ENCODE measurements around the gene MYBBP1A.

The MYBBP1A gene

DNA sequence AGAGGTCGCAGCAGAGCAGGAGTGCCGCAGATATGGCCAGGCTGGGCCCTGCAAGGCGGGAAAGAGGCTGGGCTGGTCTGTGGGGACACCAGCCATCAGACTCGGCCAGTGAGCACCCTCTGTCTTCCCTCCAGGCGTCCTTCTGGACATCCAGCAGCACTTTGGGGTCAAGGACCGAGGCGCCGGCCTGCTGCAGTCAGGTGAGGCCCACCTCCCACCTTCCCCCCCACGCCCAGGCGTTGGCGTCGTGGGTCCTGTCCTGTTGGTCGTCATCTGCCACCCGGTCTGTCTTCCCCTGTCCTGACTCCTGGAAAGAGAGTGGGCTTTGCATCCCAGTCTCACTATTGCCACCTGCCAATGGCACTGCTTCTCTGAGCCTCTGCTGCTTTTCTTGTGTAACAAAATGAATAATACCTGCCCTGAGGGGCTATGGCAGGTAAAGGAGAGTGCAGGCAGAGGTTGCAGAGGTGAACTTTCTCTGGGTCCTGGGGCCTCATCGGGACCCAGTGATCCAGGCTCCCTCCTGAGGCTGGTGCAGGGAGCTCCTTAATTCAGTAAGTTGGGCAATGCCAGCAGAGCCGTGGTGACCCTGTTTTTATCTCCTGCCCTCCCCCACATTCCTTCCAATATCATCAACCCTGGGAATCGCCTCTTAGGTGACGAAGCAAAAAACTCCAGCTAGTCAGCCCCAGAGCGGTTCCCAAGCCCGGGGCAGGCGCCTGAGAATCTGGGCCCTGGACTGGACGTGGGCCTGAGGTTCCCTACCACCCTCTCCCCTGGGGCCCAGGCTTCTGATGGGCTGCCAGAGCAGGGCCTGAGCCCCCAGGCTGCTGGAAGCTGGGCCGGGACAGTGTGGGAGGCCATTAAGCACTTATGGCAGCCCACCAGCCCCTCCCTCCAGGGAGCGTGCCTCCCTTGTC is 41.8 kb downstream of the MYBBP1A start:
- no peak for DNase-seq

DNA sequence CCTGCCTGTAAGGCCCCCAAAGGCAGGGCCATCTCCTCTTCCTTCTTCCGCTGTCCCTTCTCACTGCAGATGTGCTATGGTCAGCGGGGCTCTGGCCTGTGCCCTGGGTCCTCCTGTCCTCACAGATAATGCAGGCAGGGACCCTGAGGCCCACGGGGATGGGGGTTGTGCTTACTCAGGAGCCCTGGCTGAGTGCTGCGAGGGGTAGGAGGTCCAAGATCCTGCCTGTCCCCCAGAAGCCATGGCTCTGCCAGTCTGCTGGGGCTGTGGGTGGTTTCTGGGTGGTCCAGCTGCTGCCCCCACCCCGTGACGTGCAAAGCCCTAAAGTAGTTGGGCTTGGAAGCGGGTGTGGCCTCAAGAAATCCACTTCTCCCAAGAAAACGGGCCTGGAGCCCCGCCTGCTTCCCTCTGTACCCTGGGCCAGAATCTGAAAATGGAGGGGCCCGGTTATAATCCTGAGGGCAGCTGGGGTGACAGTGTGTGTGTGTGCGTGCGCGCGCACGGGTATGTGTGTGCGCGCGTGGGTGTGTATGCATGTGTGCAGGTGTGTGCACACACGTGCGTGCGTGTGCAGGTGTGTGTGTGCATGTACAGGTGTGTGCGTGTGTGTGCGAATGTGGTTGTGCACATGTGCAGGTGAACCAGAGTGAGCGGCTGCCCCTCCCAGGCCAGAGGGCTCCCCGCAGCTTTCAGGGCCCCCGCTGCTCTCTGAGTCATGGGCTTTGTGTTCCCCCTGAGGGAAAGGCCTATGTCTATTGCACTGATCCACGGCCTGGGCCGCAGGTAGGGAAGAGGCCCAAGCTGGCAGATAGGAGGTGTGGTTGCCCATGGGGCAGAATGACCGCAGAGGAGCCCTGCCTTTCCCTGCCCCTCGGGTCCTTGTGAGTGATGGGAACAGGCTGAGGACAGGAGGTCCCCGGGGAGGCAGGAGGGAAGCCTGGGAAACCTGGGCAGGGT is 42.8 kb downstream of the MYBBP1A start:
- DNase-seq, result no peak

DNA sequence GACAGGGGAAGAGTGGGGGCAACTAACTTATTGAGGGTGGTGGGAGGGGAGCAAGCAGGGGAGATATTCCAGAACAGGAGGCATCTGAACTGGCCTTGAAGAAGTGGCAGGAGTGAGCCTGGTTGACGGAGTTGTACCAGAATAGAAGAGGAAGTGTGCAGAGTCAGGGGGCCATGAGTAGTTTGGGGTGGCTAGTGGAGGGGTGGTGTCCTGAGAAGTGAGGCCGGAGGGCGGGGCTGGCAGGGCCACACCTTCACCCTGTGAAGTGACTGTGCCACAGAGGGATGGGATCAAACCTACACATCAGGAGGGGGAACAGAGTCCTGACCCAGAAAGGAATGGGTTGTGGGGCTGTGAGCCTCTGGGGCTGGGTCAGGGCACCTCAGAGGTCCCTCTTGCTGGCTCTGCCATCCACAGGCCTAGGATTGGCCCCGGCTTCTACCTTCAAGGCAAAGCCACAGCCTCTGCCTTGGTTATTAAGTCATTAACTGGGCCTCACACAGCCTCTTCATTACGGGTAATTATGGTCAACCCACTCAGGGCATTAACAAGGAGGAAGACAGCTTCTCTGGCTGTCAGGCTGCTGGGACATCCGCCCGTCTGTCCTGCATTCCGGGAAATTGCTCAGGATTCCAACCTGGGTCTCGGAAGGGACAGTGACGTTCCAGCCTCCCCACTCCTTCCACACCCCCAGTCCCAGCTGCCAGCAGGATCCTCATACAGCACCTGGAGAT is 43.8 kb downstream of the MYBBP1A start:
- DNase-seq, result no peak

DNA sequence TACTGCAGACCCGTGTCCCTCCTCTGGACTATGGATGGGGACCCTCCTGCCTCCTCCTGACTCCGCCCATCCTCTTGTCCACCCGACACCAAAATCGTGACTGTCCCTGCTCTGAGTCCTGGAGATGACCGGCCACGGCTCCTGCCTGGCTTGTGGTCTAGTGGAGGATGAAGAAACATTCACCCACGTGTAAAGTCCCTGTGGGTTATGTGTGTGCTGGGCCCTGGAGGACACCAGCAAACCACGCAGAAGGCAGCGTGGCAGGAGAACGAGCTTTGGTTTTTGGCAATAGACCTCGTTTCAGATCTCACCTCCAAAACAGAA is 44.6 kb downstream of the MYBBP1A start:
- DNase-seq, result no peak

DNA sequence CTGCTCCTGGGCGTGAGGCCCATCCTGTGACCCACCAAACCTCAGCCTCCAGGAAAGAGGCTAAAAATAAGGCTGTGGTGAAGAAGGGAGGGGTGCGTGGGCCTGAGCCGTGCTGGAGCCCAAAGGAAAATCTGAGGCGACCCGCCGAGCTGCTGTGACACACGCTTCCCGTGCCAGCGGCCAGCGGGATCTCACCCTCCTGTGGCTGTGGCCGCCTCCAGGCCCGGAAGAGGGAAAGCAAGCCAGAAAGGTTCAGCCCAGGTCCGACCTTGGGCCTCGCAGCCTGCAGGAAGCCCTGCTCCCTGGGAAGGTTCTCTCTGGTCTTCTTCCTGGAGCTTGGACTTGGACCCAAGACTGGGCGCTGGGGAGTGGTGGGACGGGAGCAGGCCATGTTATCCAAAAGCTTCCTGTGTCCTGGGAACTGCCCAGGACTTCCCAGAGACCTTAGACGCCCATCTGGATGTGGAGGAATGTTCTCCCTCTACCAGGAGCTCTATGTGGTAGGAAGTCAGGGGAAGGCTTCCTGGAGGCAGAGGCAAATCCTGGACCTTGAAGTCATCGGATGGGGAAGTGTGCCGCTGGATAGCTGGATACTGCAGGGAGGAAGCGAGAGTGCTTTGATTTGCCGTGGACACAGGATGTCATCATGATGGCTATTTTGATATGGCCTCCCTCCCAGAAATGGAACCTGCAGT is 45.1 kb downstream of the MYBBP1A start:
- no peak for DNase-seq

DNA sequence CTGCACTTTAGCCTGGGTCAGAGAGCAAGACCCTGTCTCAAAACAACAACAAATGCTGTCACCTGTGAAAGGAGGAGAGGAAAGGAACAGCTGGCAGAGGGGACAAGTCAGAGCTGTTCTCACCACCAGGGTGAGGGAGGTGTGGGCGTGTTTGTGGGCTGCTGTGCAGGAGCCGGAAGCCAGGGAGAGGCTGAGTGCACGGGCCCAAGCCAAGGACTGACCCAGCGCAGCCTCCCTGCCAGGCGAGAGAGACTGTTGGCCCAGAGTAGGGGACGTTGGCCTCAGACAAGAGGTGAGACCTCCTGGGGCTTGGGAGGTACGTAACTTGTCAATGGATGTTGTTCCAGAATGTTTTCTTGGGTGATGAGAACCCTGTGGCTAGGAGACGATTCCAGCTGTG is 45.8 kb downstream of the MYBBP1A start:
- peak; percentile 53 for DNase-seq

DNA sequence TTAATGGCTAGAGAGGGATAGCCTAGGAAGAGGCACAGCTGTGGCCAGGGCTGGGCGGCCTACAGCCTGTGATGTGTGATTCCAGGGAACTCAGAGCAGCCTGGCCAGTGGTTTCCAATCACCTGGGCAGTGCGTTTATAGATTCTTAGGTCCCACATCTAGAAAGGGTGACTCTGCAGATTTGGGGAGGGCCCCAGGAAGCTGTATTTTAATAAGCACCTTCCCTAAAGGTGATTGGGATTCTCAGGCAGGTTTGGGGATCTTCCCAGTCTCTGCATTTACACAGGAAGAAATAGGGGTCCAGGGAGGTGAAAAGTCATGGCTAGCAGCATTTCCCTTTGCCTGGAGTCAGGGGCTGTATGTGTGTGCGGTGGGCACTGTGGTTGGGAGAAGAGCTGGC is 47.0 kb downstream of the MYBBP1A start:
- DNase-seq, result no peak

DNA sequence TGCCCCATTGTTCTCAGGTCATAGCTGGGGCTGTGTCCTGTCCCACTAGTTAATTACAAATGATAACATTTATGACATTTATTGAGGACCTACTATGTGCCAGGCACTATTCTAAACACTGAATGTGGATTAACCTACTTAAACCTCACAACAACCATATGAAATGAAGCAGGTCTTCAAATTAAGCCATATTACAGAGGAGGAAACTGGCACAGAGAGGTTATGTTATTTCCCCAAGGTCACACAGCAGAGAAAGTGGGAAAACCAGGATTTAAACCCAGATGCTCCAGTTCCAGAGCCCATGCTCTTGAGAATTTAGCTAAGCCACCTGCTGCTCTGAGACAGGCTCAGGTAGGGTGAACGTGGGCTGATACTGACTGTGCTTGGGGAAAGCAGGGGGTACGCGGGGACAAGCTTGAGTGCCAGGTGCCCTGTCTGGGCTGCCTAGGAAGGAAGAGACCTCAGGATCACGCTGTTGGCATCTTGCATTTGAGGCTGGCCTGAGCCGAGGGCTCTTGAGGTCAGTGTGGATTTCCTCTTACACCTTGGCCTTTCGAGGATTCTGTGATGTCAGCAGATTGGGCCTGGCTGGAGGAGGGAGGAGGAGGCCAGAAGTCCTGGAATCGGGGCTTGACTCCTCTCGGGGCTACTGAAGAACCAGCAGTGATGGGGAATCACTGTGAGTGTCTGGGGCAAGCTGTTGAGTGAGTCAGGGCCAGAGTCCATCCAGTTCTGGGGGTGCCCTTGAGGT is 47.6 kb downstream of the MYBBP1A start:
- no peak for DNase-seq

DNA sequence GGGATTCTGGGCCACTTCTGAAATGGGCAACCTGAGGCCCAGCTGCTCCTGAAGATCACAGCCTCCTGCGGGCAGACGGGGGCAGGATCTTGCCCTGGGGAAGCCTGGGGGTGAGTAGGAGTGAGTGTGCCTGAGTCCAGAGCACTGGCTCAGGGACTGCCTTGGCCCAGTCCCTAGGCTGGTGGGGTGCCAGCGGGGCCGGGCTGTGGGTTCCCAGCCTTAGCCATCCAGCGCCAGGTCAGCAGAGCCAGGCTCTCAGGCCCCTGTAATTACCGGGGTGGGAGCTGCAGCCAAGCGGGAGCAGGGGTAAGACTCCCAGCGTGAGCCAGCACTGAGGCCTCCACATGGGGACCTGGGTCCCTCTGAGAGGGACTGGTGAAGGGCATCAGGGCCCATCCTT is 48.3 kb downstream of the MYBBP1A start:
- no peak for DNase-seq

DNA sequence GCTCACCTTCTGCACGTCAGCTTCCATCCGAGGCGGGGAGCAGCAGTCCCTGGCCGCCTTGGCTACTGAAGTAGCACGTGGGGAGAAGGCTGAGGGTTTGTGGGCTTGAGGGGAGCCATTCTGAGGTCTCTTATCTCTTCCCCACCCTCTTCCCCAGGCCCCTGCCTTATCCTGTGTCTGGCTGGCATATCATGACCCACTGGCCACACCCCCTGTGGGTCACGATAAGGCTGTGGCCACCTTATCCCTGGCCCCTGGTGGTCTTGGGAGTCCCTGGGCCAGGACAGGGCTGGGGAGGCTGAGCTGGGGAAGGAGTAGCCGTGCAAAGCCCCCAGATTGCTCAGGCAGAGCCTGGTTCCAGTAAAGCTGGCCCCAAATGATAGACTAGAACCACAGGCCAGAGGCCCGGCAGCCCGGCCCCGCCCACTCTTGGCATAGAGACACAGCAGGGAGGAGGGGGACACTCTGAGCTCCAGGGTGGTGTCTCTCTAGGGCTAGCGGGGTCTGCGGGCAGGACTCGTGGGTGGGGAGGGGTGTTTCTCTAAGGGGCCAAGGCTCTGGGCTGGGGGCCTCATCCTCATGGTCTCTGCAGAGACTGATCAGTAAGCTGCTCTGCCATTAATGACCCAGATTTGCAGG is 48.9 kb downstream of the MYBBP1A start:
- no peak for DNase-seq

DNA sequence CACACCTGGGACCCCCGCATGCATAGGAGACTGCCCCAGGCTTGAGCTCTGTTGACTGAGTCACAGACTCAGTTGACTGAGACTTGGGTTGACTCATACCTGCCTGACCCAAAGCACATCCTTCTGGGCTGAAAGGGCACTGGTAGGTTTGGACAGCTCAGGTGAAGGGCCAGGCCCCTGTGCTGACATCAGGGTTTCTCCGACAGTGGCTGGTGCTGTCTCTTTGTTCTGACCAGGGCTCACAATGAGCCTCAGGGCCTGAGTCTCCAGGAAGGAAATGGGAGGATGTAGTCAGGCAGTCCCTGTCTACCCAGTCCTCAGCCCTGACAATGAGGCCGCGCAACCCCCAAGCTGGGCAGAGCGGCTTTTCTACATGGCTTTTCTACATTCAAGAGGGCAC is 50.0 kb downstream of the MYBBP1A start:
- DNase-seq, result no peak

DNA sequence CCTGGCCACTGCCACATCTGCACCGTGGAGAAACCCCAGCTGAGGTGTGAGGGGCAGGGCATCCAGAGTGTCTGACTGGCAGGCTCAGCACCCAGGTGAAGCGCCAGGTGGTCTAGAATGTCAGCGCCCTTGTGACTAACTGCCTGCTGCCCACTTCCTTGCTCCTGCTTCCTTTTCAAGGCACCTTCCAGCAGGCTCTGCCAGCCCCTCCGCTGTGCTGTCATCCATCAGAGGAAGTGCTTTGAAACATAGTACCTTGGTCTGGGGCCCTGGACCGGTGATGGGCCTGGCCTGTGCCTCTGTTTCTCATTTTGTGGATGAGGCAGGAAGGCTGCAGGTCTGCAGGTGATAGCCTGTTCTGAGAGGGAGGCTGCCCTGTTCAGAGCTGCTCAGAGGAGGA is 51.0 kb downstream of the MYBBP1A start:
- DNase-seq, result no peak

DNA sequence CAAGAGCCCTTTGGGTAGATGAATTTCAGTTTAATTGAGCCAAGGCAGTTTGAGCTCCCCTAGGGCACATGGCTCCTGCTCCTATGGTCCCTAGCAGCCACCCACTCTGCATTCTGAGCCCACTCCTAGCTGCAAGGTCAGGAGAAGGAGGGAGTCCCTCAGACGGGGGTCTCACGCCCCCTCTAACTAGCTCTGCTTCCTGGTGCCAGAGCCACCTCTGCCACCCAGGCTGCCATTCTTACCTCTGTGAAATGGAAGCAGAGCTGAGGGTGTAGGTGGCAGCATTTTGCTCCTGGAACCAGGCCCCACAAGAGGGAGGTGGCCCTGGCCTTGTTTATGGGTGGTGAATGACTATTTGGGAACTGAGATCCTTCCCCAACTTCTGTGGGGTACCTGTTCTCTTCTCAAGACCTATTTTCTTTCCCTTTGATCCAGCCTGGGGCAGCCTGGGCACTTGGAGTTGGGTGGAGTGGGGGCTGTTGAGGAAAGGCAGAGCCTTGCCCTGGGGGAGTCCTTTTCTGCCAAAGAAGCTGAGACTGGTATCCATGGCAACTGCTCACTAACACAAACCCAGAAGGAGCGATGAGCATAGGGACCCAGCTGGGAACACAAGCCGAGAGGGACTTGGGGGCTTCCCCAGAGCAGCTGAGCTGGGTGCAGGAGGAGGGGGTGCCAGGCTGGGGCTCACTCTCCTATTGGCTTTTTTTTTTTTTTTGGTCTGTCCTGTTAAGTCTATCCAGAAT is 51.7 kb downstream of the MYBBP1A start:
- no peak for DNase-seq

DNA sequence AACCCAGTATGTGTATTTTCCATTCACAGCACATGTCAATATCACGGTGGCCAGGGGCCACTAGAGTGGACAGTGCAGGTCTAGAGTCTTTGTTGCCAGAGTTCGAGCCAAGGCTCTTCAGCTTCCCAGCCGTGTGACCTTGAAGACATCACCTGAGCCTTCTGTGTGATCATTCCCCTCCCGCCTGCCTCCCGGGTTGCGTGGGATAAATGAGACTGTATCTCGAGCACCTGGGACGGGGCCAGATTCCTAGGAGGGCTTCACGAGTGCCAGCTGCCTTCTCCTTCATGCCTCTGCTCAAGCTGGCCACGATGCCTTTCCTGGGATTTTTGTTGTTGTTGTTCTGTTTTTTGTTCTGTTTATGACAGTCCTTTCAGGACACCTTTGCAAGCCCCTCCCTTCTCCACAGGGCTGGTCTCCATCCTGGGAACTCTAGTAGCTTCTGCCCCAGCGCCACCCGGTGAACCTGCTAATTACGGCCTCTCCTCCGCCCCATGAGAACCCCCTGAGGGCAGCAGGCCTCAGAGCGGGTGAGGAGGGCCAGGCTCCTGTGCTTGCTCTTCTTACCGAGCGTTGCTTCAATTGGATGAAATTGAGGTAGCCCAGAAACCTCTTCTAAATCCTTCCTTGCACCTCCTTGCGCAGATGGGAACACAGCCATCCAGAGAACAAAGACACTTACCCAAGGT is 52.6 kb downstream of the MYBBP1A start:
- DNase-seq, result no peak

DNA sequence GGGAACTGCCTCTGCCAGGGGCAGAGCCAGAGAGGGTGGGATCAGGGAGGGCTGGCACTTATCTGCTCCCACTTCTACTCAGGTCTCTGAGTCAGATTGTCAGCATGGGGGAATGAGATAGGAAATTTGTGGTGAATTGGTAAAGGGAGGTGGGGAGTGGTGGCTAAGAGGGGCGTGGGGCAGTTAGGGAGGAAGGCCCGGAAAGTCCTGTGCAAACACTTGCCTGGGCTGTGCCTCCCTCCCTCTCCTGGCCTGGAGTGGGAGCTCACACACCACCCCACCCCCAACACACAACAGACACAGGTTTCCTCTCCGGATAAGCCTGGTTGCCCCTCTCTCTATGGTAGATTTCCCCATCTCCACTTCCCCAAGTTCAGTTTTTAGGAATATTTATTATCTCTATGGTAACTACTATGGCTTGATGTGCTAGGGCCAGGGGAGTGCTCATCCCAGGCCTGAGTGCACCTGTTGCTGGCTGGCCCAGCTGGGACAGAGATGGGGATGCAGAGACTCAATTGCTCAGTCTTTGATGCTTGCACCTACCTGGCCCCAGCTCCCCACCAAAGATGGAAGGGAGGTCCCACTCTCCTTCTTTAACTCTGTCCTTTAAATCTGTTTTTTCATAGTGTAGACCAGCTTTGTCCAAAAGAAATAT is 53.8 kb downstream of the MYBBP1A start:
- no peak for DNase-seq

DNA sequence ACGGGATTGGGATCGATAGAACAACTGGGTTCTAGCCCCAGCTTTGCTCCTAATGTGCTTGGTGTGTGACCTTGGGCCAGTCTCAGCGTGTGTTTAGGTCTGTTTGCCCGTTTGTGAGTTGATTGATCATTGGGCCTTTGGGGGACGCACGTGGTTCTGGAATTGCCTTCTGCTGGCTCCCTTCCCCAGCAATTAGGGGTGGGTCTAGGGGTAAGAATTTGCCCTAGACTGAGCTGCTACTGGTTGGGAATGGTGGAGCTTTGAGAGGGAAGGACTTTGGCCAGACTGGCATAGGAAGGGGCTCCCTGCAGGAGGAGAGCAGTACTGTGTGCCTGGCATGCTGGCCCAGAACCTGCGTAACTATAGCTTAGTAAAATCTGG is 55.0 kb downstream of the MYBBP1A start:
- no peak for DNase-seq

DNA sequence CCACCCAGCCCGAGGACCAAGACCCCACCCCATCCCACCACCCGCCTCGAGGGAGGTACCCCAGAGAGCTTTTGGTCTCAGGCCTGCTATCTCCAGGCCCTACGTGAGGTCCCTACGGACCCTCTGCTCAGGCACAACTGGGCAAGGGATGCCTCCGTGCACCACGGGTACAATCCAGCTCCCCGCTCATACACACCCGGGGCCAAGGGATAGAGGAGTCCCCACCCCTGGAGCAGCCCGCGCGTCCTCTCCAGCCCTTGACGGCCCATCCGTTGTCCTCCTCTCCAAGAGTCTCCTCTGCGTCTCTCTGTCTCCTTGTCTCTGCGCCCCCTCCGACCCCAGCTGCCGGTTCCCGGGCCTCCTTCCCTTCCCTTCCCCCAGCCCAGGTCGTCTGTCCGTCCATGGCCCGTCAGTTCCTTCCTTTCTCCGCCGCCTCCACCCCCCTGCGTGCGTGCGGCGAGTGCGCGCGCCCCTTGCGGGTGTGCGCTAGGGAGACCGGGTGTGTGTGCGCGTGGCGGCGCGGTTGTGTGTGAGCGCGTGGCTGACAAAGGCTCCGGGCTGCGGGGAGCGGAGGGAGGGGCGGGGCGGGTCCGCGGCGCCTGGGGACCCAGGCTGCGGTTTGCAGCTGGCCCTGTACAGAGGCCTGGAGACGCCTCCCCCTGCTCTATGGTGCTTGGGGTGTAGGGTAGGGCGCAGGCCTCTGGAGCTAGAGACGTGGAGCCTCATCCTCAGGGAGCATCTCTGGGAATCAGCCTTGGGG is 55.6 kb downstream of the MYBBP1A start:
- DNase-seq, result no peak

All from activated CD4-positive, alpha-beta T cell treated with anti-CD3 and anti-CD28 coated beads, Interleukin-2, Interleukin-6, amounts not matched to agents 100 ng/mL and 50 ng/mL, durations not matched to agents 16 hours and 8 hours (primary cell).